SK-N-SH (cell line): ENCODE measurements around the gene CACNG4. TPM values are rescaled to one million over a fixed set of nuclear protein-coding genes. Genes with fewer than 3 reads are reported as not detected.

Experiments used
- CTCF ChIA-PET: fragments of 300-600, 350-600 bp; formaldehyde crosslinking; extraction: SDS; loops from one replicate; lab custom pipeline; 2021; lab: Yijun Ruan, JAX
- POLR2A ChIA-PET: fragments of 350-600 bp; sonication (Branson Sonifier 250); formaldehyde crosslinking; extraction: SDS; loops from one replicate; lab custom pipeline; 2020; ENCODE audit warnings: antibody characterized with exemption, inconsistent platforms; lab: Yijun Ruan, JAX
- DNase-seq: peaks from one replicate; pipeline ENCODE4 v3.0.0; 2012
- H2AFZ ChIP-seq: fragments of 200-600 bp; sonication (generic); 2 replicates; pipeline ENCODE4 v1.8.1; 2016; ENCODE audit warnings: antibody characterized with exemption, mild to moderate bottlenecking, low read depth
- H3F3A ChIP-seq: fragments of 200-600 bp; sonication (generic); replicated peaks from 2 replicates; pipeline ENCODE3; 2016; ENCODE audit warnings: antibody characterized with exemption, mild to moderate bottlenecking; ENCODE audit not compliant: insufficient read depth
- H3K27ac ChIP-seq, 2 experiments: fragments of 200-500 bp in 1 of 2; fragments of 200-600 bp in 1 of 2; sonication (Bioruptor generic) in 1 of 2; sonication (generic), shearing (Covaris generic) in 1 of 2; 2 replicates each; pipeline versions ENCODE4 v1.5.1 to v1.6.1; 2014 to 2016; ENCODE audit warnings: low read depth in 2 of 2, inconsistent platforms in 1 of 2, low read length in 1 of 2, mild to moderate bottlenecking in 1 of 2, mixed read lengths in 1 of 2
- H3K27me3 ChIP-seq: fragments of 200-600 bp; sonication (generic), shearing (Covaris generic); 2 replicates; pipeline ENCODE4 v1.6.1; 2016; ENCODE audit warnings: mixed run types; ENCODE audit not compliant: insufficient read depth
- H3K36me3 ChIP-seq, 2 experiments: fragments of 200-500 bp in 1 of 2; fragments of 200-600 bp in 1 of 2; sonication (Bioruptor generic) in 1 of 2; sonication (generic) in 1 of 2; replicated peaks in 1 of 2; 2 replicates each; pipeline versions ENCODE3 to v1.5.1; 2014 to 2016; ENCODE audit warnings: low read length in 1 of 2, mild to moderate bottlenecking in 1 of 2; ENCODE audit not compliant: insufficient read depth in 2 of 2, control insufficient read depth in 1 of 2
- H3K4me1 ChIP-seq, 2 experiments: fragments of 200-500 bp in 1 of 2; fragments of 200-600 bp in 1 of 2; sonication (Bioruptor generic) in 1 of 2; sonication (generic), shearing (Covaris generic) in 1 of 2; 2 replicates each; pipeline versions ENCODE4 v1.5.1 to v1.6.1; 2014 to 2016; ENCODE audit warnings: low read depth in 1 of 2, low read length in 1 of 2, mixed run types in 1 of 2; ENCODE audit not compliant: insufficient read depth in 2 of 2, control insufficient read depth in 1 of 2
- H3K4me2 ChIP-seq: fragments of 200-600 bp; sonication (generic), shearing (Covaris generic); 2 replicates; pipeline ENCODE4 v1.6.1; 2017; ENCODE audit warnings: mixed run types
- H3K4me3 ChIP-seq, 2 experiments: fragments of 200-500 bp in 1 of 2; fragments of 200-600 bp in 1 of 2; sonication (Bioruptor generic) in 1 of 2; sonication (generic), shearing (Covaris generic) in 1 of 2; 2 replicates each; pipeline versions ENCODE4 v1.5.1 to v1.8.1; 2014 to 2016; ENCODE audit warnings: low read depth in 2 of 2, inconsistent platforms in 1 of 2, low read length in 1 of 2, mild to moderate bottlenecking in 1 of 2, mixed read lengths in 1 of 2, moderate library complexity in 1 of 2
- H3K79me2 ChIP-seq: fragments of 200-600 bp; sonication (generic); 2 replicates; pipeline ENCODE4 v1.8.1; 2017; ENCODE audit warnings: mild to moderate bottlenecking; ENCODE audit not compliant: insufficient read depth
- H3K9ac ChIP-seq: fragments of 200-600 bp; sonication (generic); 2 replicates; pipeline ENCODE4 v1.6.1; 2017; ENCODE audit warnings: mixed run types
- H3K9me2 ChIP-seq: fragments of 200-600 bp; sonication (generic); 2 replicates; pipeline ENCODE4 v1.6.1; 2017; ENCODE audit warnings: mixed run types
- H3K9me3 ChIP-seq: fragments of 200-600 bp; sonication (generic); 2 replicates; pipeline ENCODE4 v1.6.1; 2017; ENCODE audit warnings: mixed run types, mild to moderate bottlenecking, moderate library complexity
- H4K20me1 ChIP-seq: fragments of 200-600 bp; sonication (generic); 2 replicates; pipeline ENCODE4 v1.6.1; 2017; ENCODE audit warnings: mild to moderate bottlenecking, mixed run types; ENCODE audit not compliant: insufficient read depth
- CHD2 ChIP-seq: fragments of 150-350 bp; IDR thresholded peaks from 2 replicates; pipeline ENCODE4 v1.6.1; 2018; ENCODE audit warnings: low read length; ENCODE audit not compliant: partially characterized antibody
- ELF1 ChIP-seq: IDR thresholded peaks from 2 replicates; pipeline ENCODE4 v1.4.0; 2012
- FOXJ3 ChIP-seq: sonication (generic); formaldehyde crosslinking; IDR thresholded peaks from 2 replicates; pipeline ENCODE4 v1.5.1; 2020; ENCODE audit warnings: mild to moderate bottlenecking, missing genetic modification reagents
- FOXM1 ChIP-seq: IDR thresholded peaks from 2 replicates; pipeline ENCODE4 v1.4.0; 2012; ENCODE audit warnings: low read depth, mild to moderate bottlenecking
- GABPA ChIP-seq: IDR thresholded peaks from 2 replicates; pipeline ENCODE4 v1.4.0; 2012; ENCODE audit warnings: low read depth, mild to moderate bottlenecking
- GATA2 ChIP-seq: sonication (generic); formaldehyde crosslinking; IDR thresholded peaks from 2 replicates; pipeline ENCODE4 v1.5.0; 2020; ENCODE audit warnings: mild to moderate bottlenecking, missing genetic modification reagents
- IRF3 ChIP-seq: fragments of 150-350 bp; IDR thresholded peaks from 2 replicates; pipeline ENCODE4 v1.6.1; 2016; ENCODE audit warnings: mild to moderate bottlenecking, low read depth, low read length
- MAX ChIP-seq: IDR thresholded peaks from 2 replicates; pipeline ENCODE4 v1.4.0; 2012; ENCODE audit warnings: low read depth
- NRF1 ChIP-seq: IDR thresholded peaks from 2 replicates; pipeline ENCODE4 v1.6.1; 2012; ENCODE audit warnings: low read depth, mild to moderate bottlenecking, low read length
- POLR2AphosphoS5 ChIP-seq: IDR thresholded peaks from 2 replicates; pipeline ENCODE4 v1.6.1; 2012; ENCODE audit warnings: low read depth, low read length
- RAD21 ChIP-seq: IDR thresholded peaks from 2 replicates; pipeline ENCODE4 v1.6.1; 2012; ENCODE audit warnings: mild to moderate bottlenecking, low read length
- SIN3A ChIP-seq: IDR thresholded peaks from 2 replicates; pipeline ENCODE4 v1.6.1; 2012; ENCODE audit warnings: low read depth, mild to moderate bottlenecking, low read length, moderate library complexity, borderline replicate concordance
- TAF1 ChIP-seq: IDR thresholded peaks from 2 replicates; pipeline ENCODE4 v1.6.1; 2012; ENCODE audit warnings: low read depth, mild to moderate bottlenecking, low read length, moderate library complexity, borderline replicate concordance
- TEAD4 ChIP-seq: IDR thresholded peaks from 2 replicates; pipeline ENCODE4 v1.4.0; 2012; ENCODE audit warnings: mild to moderate bottlenecking, borderline replicate concordance; ENCODE audit not compliant: insufficient read depth
- USF2 ChIP-seq: fragments of 150-350 bp; IDR thresholded peaks from 2 replicates; pipeline ENCODE4 v1.6.1; 2017; ENCODE audit warnings: antibody characterized with exemption, low read length, low read depth, borderline replicate concordance
- YY1 ChIP-seq: IDR thresholded peaks from 2 replicates; pipeline ENCODE4 v1.4.0; 2012; ENCODE audit warnings: low read depth, mild to moderate bottlenecking
- ZBTB33 ChIP-seq: IDR thresholded peaks from 2 replicates; pipeline ENCODE4 v1.4.0; 2012; ENCODE audit warnings: low read depth, borderline replicate concordance
- WGBS: methylation state at CpG from one replicate; pipeline ENCODE4 v1.1.6; 2017; ENCODE audit warnings: low lambda C conversion rate; 5-methylcytosine and 5-hydroxymethylcytosine counted together
- polyA plus RNA-seq, 3 experiments: library from polyadenylated mRNA; depleted of rRNA; stranded (reverse); fragments of >200 nt; gene quantifications; 2 replicates each; pipeline ENCODE4 v1.2.3, GENCODE V29; 2012

Gene CACNG4
- polyA plus RNA-seq, 1 of the 3 experiments (the other 2 are of a cell fraction), result 13.2 TPM

GRCh38 chr17:67078292-67078691, 113.8 kb downstream of the CACNG4 start:
- POLR2A ChIA-PET, result interaction anchor here (0.9 kb wide), 1 partner anchor 111 kb away, joined by 3 read pairs; no protein-coding TSS in a partner anchor
- DNase-seq, result no peak
- TF ChIP-seq GATA2 (no peak), NRF1 (no peak), GABPA (no peak), FOXM1 (no peak)

GRCh38 chr17:67079491-67079890, 115.0 kb downstream of the CACNG4 start:
- peaks cover 3% of the 10 kb centered on the region for H3F3A ChIP-seq
- no peaks in the 10 kb centered on the region for H3K9me2 ChIP-seq
- H2AFZ ChIP-seq, result no peak overlapping the region
- WGBS, result 93% methylated on average over 2 of the region's 2 CpGs
- no peak for DNase-seq
- no peak overlapping the region for H3K27ac ChIP-seq
- ChIA-PET POLR2A (no interaction called here), CTCF (interaction anchor here (1.3 to 3.7 kb wide), 3 partner anchors 10 to 88 kb away, joined by 3 to 21 read pairs (median 5); no protein-coding TSS in a partner anchor)
- no peak overlapping the region for H3K9ac ChIP-seq
- no peak overlapping the region for H3K4me3 ChIP-seq
- H3K4me1 ChIP-seq, result peaks cover 0 to 10% of the 10 kb centered on the region in 2 experiments; a peak in 2 of 4 replicates
- peaks cover 37 to 67% of the 10 kb centered on the region in 2 experiments for H3K36me3 ChIP-seq
- H3K79me2 ChIP-seq, result no peaks in the 10 kb centered on the region
- H3K9me3 ChIP-seq, result no peaks in the 10 kb centered on the region
- H3K27me3 ChIP-seq, result no peaks in the 10 kb centered on the region
- no peak for TF ChIP-seq GABPA
- H3K4me2 ChIP-seq, result no peak overlapping the region
- H4K20me1 ChIP-seq, result no peaks in the 10 kb centered on the region

More at GRCh38 chr17:67078292-67078691, 113.8 kb downstream of the CACNG4 start:
- no peaks in the 10 kb centered on the region for H3K9me3 ChIP-seq
- H2AFZ ChIP-seq, result no peak overlapping the region
- no peaks in the 10 kb centered on the region for H3K9me2 ChIP-seq
- H3K27me3 ChIP-seq, result no peaks in the 10 kb centered on the region
- no peaks in the 10 kb centered on the region for H4K20me1 ChIP-seq
- H3K9ac ChIP-seq, result no peak overlapping the region
- no peak overlapping the region for H3K4me2 ChIP-seq
- peaks cover 3% of the 10 kb centered on the region for H3F3A ChIP-seq
- peaks cover 42 to 79% of the 10 kb centered on the region in 2 experiments for H3K36me3 ChIP-seq
- no peak overlapping the region for H3K4me3 ChIP-seq
- no peak overlapping the region; a peak in 1 of 4 replicates for H3K27ac ChIP-seq
- CTCF ChIA-PET, result interaction anchor here (1.0 to 3.7 kb wide), 4 partner anchors 10 to 34 kb away, joined by 3 to 21 read pairs (median 4); partner anchors contain the start of gene CACNG1
- H3K4me1 ChIP-seq, result peaks cover 0 to 10% of the 10 kb centered on the region in 2 experiments; a peak in 2 of 4 replicates
- no peaks in the 10 kb centered on the region for H3K79me2 ChIP-seq
- WGBS, result 98% methylated on average over 11 of the region's 11 CpGs

GRCh38 chr17:67080804-67081203, 116.3 kb downstream of the CACNG4 start:
- TF ChIP-seq RAD21 (no peak), ELF1 (no peak), YY1 (no peak), TAF1 (no peak), FOXM1 (no peak), USF2 (no peak), GABPA (no peak), CHD2 (no peak), MAX (no peak), NRF1 (no peak), FOXJ3 (CRISPR knock-in tag) (no peak), ZBTB33 (no peak), POLR2AphosphoS5 (no peak), TEAD4 (no peak), SIN3A (no peak), IRF3 (no peak)
- Histone ChIP-seq H3K27ac (peak overlapping the region in 1 of 2 experiments; percentile 39; a peak in 1 of 4 replicates), H2AFZ (no peak overlapping the region), H3K36me3 (peaks cover 33 to 59% of the 10 kb centered on the region in 2 experiments), H3K9me2 (no peaks in the 10 kb centered on the region), H3K79me2 (no peaks in the 10 kb centered on the region), H3K27me3 (no peaks in the 10 kb centered on the region), H3K4me1 (peaks cover 0 to 10% of the 10 kb centered on the region in 2 experiments; a peak in 2 of 4 replicates), H3K4me3 (no peak overlapping the region), H3K4me2 (no peak overlapping the region), H4K20me1 (no peaks in the 10 kb centered on the region), H3K9ac (no peak overlapping the region), H3F3A (no peaks in the 10 kb centered on the region), H3K9me3 (no peaks in the 10 kb centered on the region)
- WGBS, result 98% methylated on average over 2 of the region's 2 CpGs
- DNase-seq, result no peak
- ChIA-PET CTCF (interaction anchor here (1.5 to 3.9 kb wide), 7 partner anchors 10 to 353 kb away, joined by 4 to 18 read pairs (median 11); no protein-coding TSS in a partner anchor), POLR2A (interaction anchor here (0.6 to 2.0 kb wide), 2 partner anchors 78 to 115 kb away, joined by 4 to 6 read pairs; no protein-coding TSS in a partner anchor)
